Ishikawa (cell line): ENCODE data around the gene MRPS6.

Experiments used
- EGR1 ChIP-seq: IDR thresholded peaks from 2 replicates; pipeline ENCODE4 v1.6.1; 2012
- MAX ChIP-seq: IDR thresholded peaks from 2 replicates; pipeline ENCODE4 v1.6.1; 2012
- RAD21 ChIP-seq: IDR thresholded peaks from 2 replicates; pipeline ENCODE4 v1.6.1; 2012; ENCODE audit warnings: low read depth
- REST ChIP-seq: IDR thresholded peaks from 2 replicates; pipeline ENCODE4 v1.6.1; 2012; ENCODE audit warnings: low read depth, mild to moderate bottlenecking
- TAF1 ChIP-seq: IDR thresholded peaks from 2 replicates; pipeline ENCODE4 v1.6.1; 2012; ENCODE audit warnings: low read depth, mild to moderate bottlenecking
- TCF12 ChIP-seq: IDR thresholded peaks from 2 replicates; pipeline ENCODE4 v1.6.1; 2012; ENCODE audit warnings: low read depth
- USF1 ChIP-seq: IDR thresholded peaks from 2 replicates; pipeline ENCODE4 v1.6.1; 2012
- YY1 ChIP-seq: IDR thresholded peaks from 2 replicates; pipeline ENCODE4 v1.6.1; 2012; ENCODE audit warnings: low read depth

GRCh38 chr21:34131586-34131985, 58.2 kb downstream of the MRPS6 start:
- TF ChIP-seq EGR1 (no peak), RAD21 (no peak), REST (no peak), YY1 (no peak), TAF1 (no peak), USF1 (no peak), TCF12 (no peak), MAX (no peak)
